ENCODE data around the gene MBNL1.

DNA sequence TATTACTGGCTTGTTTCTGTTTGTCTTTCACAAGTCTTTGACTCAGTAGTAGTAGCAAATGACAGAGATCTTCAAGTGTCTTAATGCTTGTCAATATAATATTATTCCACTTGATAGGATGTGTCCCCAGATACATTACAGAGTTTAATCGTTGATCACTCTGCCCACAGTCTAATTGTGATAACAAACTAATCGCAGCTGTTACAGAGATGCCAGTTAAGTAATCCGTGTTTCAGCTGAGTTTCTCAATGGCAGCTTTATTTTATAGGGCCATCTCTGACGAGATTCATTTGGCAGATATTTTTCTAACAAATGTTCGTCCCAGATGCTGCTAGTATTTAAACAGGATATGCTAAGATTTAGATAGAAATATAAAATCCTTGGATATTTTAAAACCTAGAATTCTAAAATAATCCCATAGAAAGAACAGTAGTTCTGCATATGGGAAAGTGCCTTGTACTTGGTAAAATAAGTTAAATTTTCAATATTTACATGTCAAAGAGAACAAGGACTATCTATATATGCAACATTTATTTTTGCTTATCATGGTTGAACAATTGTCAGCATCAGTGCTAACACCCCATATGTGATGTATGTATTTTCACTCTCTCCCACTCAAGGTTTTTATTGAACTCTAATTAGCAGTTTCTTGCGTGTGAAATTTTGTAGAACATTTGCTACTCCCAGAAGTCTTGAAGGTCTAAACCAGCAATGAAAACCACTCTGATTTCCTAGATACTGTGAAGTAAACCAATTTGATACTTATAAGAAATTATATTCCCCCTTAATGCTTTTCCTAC is 185.5 kb downstream of the MBNL1 start:
- TF ChIP-seq ELF4 (IDR thresholded peaks at IDR 0.05) (no peak), TARDBP (IDR thresholded peaks at IDR 0.05) (no peak), FOXM1 (IDR thresholded peaks at IDR 0.05; ENCODE audit: borderline replicate concordance) (no peak), ZNF384 (IDR thresholded peaks at IDR 0.05) (no peak), LEF1 (IDR thresholded peaks at IDR 0.05; ENCODE audit: borderline replicate concordance) (no peak), SP1 (IDR thresholded peaks at IDR 0.05) (no peak), BHLHE40 (IDR thresholded peaks at IDR 0.05; ENCODE audit: borderline replicate concordance) (no peak), FOXA1 (IDR thresholded peaks at IDR 0.05) (no peak)
- TF ChIP-seq, protein P1, sequence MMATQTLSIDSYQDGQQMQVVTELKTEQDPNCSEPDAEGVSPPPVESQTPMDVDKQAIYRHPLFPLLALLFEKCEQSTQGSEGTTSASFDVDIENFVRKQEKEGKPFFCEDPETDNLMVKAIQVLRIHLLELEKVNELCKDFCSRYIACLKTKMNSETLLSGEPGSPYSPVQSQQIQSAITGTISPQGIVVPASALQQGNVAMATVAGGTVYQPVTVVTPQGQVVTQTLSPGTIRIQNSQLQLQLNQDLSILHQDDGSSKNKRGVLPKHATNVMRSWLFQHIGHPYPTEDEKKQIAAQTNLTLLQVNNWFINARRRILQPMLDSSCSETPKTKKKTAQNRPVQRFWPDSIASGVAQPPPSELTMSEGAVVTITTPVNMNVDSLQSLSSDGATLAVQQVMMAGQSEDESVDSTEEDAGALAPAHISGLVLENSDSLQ (IDR thresholded peaks at IDR 0.05): no peak

Data from HEK293T (cell line).